ENCODE measurements around the gene CHST12. TPM values are rescaled to one million over a fixed set of nuclear protein-coding genes. Genes with fewer than 3 reads are reported as not detected.
"Not testable (repeated sequence)": the region's sequence is repeated elsewhere in the genome, so short reads cannot be mapped to it uniquely, and the experiment has no call there.

The CHST12 gene
- polyA plus RNA-seq, 4 donors, result 9.0 to 16.4 (median 10.3) TPM

- DNase-seq (ENCODE audit: low read depth in 4 of 4, low spot score in 3 of 4), result no peak
These were observed 49.3 kb downstream of the CHST12 start for GRCh38 chr7:2452643-2453270.

- DNase-seq (ENCODE audit: low read depth in 4 of 4, low spot score in 3 of 4), result not testable (repeated sequence)
These were observed 50.4 kb downstream of the CHST12 start for GRCh38 chr7:2453849-2454248.

- DNase-seq (ENCODE audit: low read depth in 4 of 4, low spot score in 3 of 4), result no peak
These were observed 56.3 kb downstream of the CHST12 start for GRCh38 chr7:2459674-2460073.

GRCh38 chr7:2460188-2460587 is 56.8 kb downstream of the CHST12 start:
- no peak for DNase-seq (ENCODE audit: low read depth in 4 of 4, low spot score in 3 of 4)

- DNase-seq (ENCODE audit: low read depth in 4 of 4, low spot score in 3 of 4), result no peak
These were observed 57.2 kb downstream of the CHST12 start for GRCh38 chr7:2460641-2461040.

- DNase-seq (ENCODE audit: low read depth in 4 of 4, low spot score in 3 of 4), result no peak
These were observed 58.0 kb downstream of the CHST12 start for GRCh38 chr7:2461268-2462026.

GRCh38 chr7:2462731-2463130 is 59.3 kb downstream of the CHST12 start:
- no peak for DNase-seq (ENCODE audit: low read depth in 4 of 4, low spot score in 3 of 4)

GRCh38 chr7:2465928-2466327 is 62.5 kb downstream of the CHST12 start:
- no peak for DNase-seq (ENCODE audit: low read depth in 4 of 4, low spot score in 3 of 4)

- no peak for DNase-seq (ENCODE audit: low read depth in 4 of 4, low spot score in 3 of 4)
These were observed 63.3 kb downstream of the CHST12 start for GRCh38 chr7:2466675-2467074.

GRCh38 chr7:2468227-2468626 is 64.8 kb downstream of the CHST12 start:
- DNase-seq (ENCODE audit: low read depth in 4 of 4, low spot score in 3 of 4), result no peak

- DNase-seq (ENCODE audit: low read depth in 4 of 4, low spot score in 3 of 4), result not testable (repeated sequence)
These were observed 66.2 kb downstream of the CHST12 start for GRCh38 chr7:2469460-2470203.

- no peak for DNase-seq (ENCODE audit: low read depth in 4 of 4, low spot score in 3 of 4)
These were observed 67.0 kb downstream of the CHST12 start for GRCh38 chr7:2470204-2471021.

- DNase-seq (ENCODE audit: low read depth in 4 of 4, low spot score in 3 of 4), result no peak
These were observed 67.6 kb downstream of the CHST12 start for GRCh38 chr7:2471022-2471329.

GRCh38 chr7:2471396-2471795 is 68.0 kb downstream of the CHST12 start:
- peak in 1 of 4 donors; percentile 36 for DNase-seq (ENCODE audit: low read depth in 4 of 4, low spot score in 3 of 4)

GRCh38 chr7:2472739-2473138 is 69.3 kb downstream of the CHST12 start:
- no peak for DNase-seq (ENCODE audit: low read depth in 4 of 4, low spot score in 3 of 4)

GRCh38 chr7:2473496-2474180 is 70.2 kb downstream of the CHST12 start:
- no peak for DNase-seq (ENCODE audit: low read depth in 4 of 4, low spot score in 3 of 4)

GRCh38 chr7:2474224-2474623 is 70.8 kb downstream of the CHST12 start:
- DNase-seq (ENCODE audit: low read depth in 4 of 4, low spot score in 3 of 4), result no peak

- DNase-seq (ENCODE audit: low read depth in 4 of 4, low spot score in 3 of 4), result no peak
These were observed 71.6 kb downstream of the CHST12 start for GRCh38 chr7:2474813-2475677.

GRCh38 chr7:2475678-2476015 is 72.2 kb downstream of the CHST12 start:
- DNase-seq (ENCODE audit: low read depth in 4 of 4, low spot score in 3 of 4), result no peak

- no peak for DNase-seq (ENCODE audit: low read depth in 4 of 4, low spot score in 3 of 4)
These were observed 72.9 kb downstream of the CHST12 start, which contains the start of gene GRIFIN for GRCh38 chr7:2476298-2476697. Gene GRIFIN (minus strand): TSS chr7:2476398. CDS start chr7:2476383, 15 bp downstream.
